Muscle layer of colon (tissue), 2 donors: ENCODE results near the gene FRAS1.
"Not testable (repeated sequence)": the region's sequence is repeated elsewhere in the genome, so short reads cannot be mapped to it uniquely, and the experiment has no call there.

Source experiments
- H3K27ac ChIP-seq: one replicate; pipeline ENCODE4 v1.7.0; 2013; ENCODE audit warnings: low read depth, mild to moderate bottlenecking, low read length, moderate library complexity
- H3K27me3 ChIP-seq, 2 donors: one replicate each; pipeline ENCODE4 v1.7.0; 2013; ENCODE audit warnings: low read length in 2 of 2, mild to moderate bottlenecking in 2 of 2; ENCODE audit not compliant: insufficient read depth in 2 of 2, control insufficient read depth in 1 of 2
- H3K36me3 ChIP-seq: one replicate; pipeline ENCODE4 v1.7.0; 2013; ENCODE audit warnings: mild to moderate bottlenecking, low read length; ENCODE audit not compliant: insufficient read depth
- H3K4me1 ChIP-seq: one replicate; pipeline ENCODE4 v1.7.0; 2013; ENCODE audit warnings: mild to moderate bottlenecking, low read length; ENCODE audit not compliant: insufficient read depth
- H3K4me3 ChIP-seq, 2 donors: one replicate each; pipeline ENCODE4 v1.7.0; 2013; ENCODE audit warnings: low read length in 2 of 2, low read depth in 1 of 2, mild to moderate bottlenecking in 1 of 2, moderate library complexity in 1 of 2
- H3K9ac ChIP-seq: one replicate; pipeline ENCODE4 v1.7.0; 2013; ENCODE audit warnings: low read length
- H3K9me3 ChIP-seq: one replicate; pipeline ENCODE4 v1.7.0; 2013; ENCODE audit warnings: mild to moderate bottlenecking, low read length
- donor health status: abdominal sarcoma.
- donor health status: Adenocarcinoma of cecum.

Gene FRAS1

GRCh38 chr4:78437608-78438088, 380.5 kb downstream of the FRAS1 start:
- no peak overlapping the region for H3K4me3 ChIP-seq
- no peak overlapping the region for H3K27ac ChIP-seq
- no peaks in the 10 kb centered on the region for H3K9me3 ChIP-seq
- no peak overlapping the region for H3K9ac ChIP-seq
- H3K27me3 ChIP-seq, result no peaks in the 10 kb centered on the region
- no peaks in the 10 kb centered on the region for H3K4me1 ChIP-seq
- H3K36me3 ChIP-seq, result no peaks in the 10 kb centered on the region

- Histone ChIP-seq H3K4me1 (no peaks in the 10 kb centered on the region), H3K4me3 (no peak overlapping the region), H3K36me3 (no peaks in the 10 kb centered on the region), H3K9ac (no peak overlapping the region), H3K27me3 (no peaks in the 10 kb centered on the region), H3K9me3 (no peaks in the 10 kb centered on the region), H3K27ac (no peak overlapping the region)
Observed at GRCh38 chr4:78439328-78439727, 382.2 kb downstream of the FRAS1 start.

DNA sequence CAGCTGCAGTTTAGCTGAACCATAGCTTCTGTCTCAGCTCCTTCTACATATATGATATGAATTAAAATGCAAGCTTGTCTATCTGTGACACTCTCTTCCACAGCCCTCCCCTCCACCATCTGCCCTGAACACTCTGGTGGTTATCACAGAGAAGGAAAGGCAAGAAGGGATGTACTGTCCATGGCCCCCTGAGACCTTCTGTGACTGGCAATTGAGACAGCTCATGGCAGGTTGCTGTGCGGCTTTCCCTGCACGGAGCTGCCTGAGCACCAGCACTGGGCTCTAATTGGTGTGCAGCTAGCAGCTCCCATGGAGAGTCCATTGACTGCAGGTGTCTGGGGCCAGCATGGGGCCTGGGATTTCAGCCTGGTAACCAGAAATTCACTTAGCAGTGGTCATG, 384.6 kb downstream of the FRAS1 start:
- Histone ChIP-seq H3K9ac (no peak overlapping the region), H3K9me3 (no peaks in the 10 kb centered on the region), H3K36me3 (no peaks in the 10 kb centered on the region), H3K27ac (no peak overlapping the region), H3K4me1 (no peaks in the 10 kb centered on the region), H3K27me3 (no peaks in the 10 kb centered on the region), H3K4me3 (no peak overlapping the region)

- H3K4me3 ChIP-seq, result no peak overlapping the region
- H3K36me3 ChIP-seq, result no peaks in the 10 kb centered on the region
- H3K4me1 ChIP-seq, result no peaks in the 10 kb centered on the region
- H3K9ac ChIP-seq, result no peak overlapping the region
- no peak overlapping the region for H3K27ac ChIP-seq
- H3K27me3 ChIP-seq, result no peaks in the 10 kb centered on the region
- no peaks in the 10 kb centered on the region for H3K9me3 ChIP-seq
Observed at GRCh38 chr4:78446619-78447018, 389.5 kb downstream of the FRAS1 start.

GRCh38 chr4:78451407-78451806, 394.3 kb downstream of the FRAS1 start:
- no peaks in the 10 kb centered on the region for H3K4me1 ChIP-seq
- no peak overlapping the region for H3K27ac ChIP-seq
- no peaks in the 10 kb centered on the region for H3K9me3 ChIP-seq
- H3K9ac ChIP-seq, result no peak overlapping the region
- H3K36me3 ChIP-seq, result no peaks in the 10 kb centered on the region
- no peaks in the 10 kb centered on the region for H3K27me3 ChIP-seq
- H3K4me3 ChIP-seq, result no peak overlapping the region

DNA sequence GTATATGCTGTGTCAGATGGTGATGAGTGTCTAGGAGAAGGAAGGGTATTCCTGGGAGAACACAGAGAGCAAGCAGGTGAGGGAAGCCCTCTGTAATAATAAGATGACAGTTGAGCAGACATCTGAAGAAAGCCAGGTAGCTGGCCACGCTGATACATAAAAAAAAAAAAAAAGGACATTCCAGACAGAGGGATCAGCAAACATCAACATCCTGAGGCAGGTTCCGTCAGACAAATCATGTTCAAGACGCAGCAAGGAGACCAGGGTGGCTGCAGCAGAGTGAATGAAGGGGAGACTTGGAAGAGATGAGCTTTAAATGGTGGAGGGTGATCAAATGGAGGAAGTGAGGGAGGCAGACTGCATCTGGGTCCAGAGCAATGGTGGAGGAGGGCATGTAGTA, 396.9 kb downstream of the FRAS1 start:
- H3K4me1 ChIP-seq, result no peaks in the 10 kb centered on the region
- H3K4me3 ChIP-seq, result no peak overlapping the region
- no peaks in the 10 kb centered on the region for H3K27me3 ChIP-seq
- no peaks in the 10 kb centered on the region for H3K36me3 ChIP-seq
- no peak overlapping the region for H3K27ac ChIP-seq
- H3K9ac ChIP-seq, result no peak overlapping the region
- no peaks in the 10 kb centered on the region for H3K9me3 ChIP-seq

GRCh38 chr4:78457751-78458150, 400.6 kb downstream of the FRAS1 start:
- Histone ChIP-seq H3K4me3 (no peak overlapping the region), H3K36me3 (no peaks in the 10 kb centered on the region), H3K27me3 (no peaks in the 10 kb centered on the region), H3K9me3 (no peaks in the 10 kb centered on the region), H3K4me1 (no peaks in the 10 kb centered on the region), H3K9ac (no peak overlapping the region), H3K27ac (no peak overlapping the region)

DNA sequence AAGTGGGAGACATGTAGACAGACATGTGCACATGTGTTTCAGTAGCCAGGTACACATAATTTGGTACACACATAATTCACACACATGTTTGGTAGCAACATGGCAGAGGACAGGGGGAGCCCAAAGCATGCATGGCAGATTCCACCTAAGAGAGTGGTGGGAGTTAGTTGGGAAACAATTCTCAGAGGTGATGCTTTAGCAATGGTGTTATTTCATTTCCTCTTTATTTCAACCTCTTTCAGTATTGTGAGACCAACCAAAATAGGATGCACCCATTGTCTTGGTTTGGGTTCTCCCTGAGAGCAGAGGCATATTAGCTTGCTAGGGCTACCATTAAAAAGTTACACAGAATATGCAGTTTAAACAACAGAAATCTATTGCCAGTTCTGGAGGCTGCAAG, 402.2 kb downstream of the FRAS1 start:
- H3K9me3 ChIP-seq, result no peaks in the 10 kb centered on the region
- no peak overlapping the region for H3K4me3 ChIP-seq
- no peaks in the 10 kb centered on the region for H3K36me3 ChIP-seq
- H3K27ac ChIP-seq, result no peak overlapping the region
- no peaks in the 10 kb centered on the region for H3K27me3 ChIP-seq
- no peaks in the 10 kb centered on the region for H3K4me1 ChIP-seq
- no peak overlapping the region for H3K9ac ChIP-seq

GRCh38 chr4:78460368-78460767, 403.2 kb downstream of the FRAS1 start:
- H3K27me3 ChIP-seq, result no peaks in the 10 kb centered on the region
- H3K4me1 ChIP-seq, result no peaks in the 10 kb centered on the region
- H3K27ac ChIP-seq, result no peak overlapping the region
- H3K4me3 ChIP-seq, result no peak overlapping the region
- H3K9ac ChIP-seq, result no peak overlapping the region
- no peaks in the 10 kb centered on the region for H3K9me3 ChIP-seq
- H3K36me3 ChIP-seq, result no peaks in the 10 kb centered on the region

DNA sequence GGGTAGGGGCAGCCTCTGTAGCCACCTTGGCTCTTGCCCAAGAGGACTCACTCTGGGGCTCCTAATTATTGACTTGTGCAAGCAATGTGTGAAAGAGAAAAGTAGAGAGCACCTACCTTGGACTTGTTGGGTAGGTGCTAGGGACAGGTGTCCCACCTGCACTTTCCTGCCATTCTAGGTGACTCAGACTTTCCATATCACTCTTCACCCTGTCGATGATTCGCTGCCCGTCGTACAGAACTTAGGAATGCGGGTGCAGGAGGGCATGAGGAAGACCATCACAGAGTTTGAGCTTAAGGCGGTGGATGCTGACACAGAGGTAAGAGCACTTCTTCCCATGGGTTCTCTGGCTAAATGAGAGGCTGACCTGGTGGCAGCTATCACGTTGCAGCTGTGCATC, 407.1 kb downstream of the FRAS1 start:
- no peaks in the 10 kb centered on the region for H3K4me1 ChIP-seq
- H3K27ac ChIP-seq, result no peak overlapping the region
- no peaks in the 10 kb centered on the region for H3K27me3 ChIP-seq
- no peak overlapping the region for H3K4me3 ChIP-seq
- no peaks in the 10 kb centered on the region for H3K9me3 ChIP-seq
- H3K9ac ChIP-seq, result no peak overlapping the region
- H3K36me3 ChIP-seq, result no peaks in the 10 kb centered on the region

DNA sequence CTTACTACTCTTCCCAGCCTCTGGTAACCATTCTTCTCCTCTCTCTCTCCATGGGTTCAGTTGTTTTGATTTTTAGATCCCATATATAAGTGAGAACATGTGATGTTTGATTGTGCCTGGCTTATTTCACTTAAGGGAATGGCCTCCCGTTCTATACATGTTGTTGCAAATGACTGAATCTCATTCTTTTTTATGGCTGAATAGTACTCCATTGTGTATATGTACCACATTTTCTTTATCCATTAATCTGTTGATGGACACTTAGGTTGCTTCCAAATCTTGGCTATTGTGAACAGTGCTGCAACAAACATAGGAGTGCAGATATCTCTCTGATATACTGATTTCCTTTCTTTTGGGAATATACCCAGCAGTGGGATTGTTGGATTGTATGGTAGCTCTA, 410.1 kb downstream of the FRAS1 start:
- H3K27me3 ChIP-seq, H3K9me3 ChIP-seq, H3K4me1 ChIP-seq, H3K4me3 ChIP-seq, H3K27ac ChIP-seq, H3K36me3 ChIP-seq, H3K9ac ChIP-seq: not testable (repeated sequence)

- Histone ChIP-seq H3K9me3 (no peaks in the 10 kb centered on the region), H3K27me3 (no peaks in the 10 kb centered on the region), H3K4me3 (no peak overlapping the region), H3K27ac (no peak overlapping the region), H3K36me3 (no peaks in the 10 kb centered on the region), H3K4me1 (no peaks in the 10 kb centered on the region), H3K9ac (no peak overlapping the region)
Observed at GRCh38 chr4:78468272-78468671, 411.1 kb downstream of the FRAS1 start.
